Purkinje cell (primary cell): ENCODE measurements around the gene TIGD6. TPM values are rescaled to one million over a fixed set of nuclear protein-coding genes. Genes with fewer than 3 reads are reported as not detected.

Source experiments
- polyA plus RNA-seq: library from polyadenylated mRNA; unstranded; fragments of >200 nt; fragmentation: Nextera tagmentation; gene quantifications from 2 replicates; pipeline ENCODE4 v1.2.1, GENCODE V29; 2014

The TIGD6 gene
- polyA plus RNA-seq = 1.9 and 2.6 TPM in 2 replicates

DNA sequence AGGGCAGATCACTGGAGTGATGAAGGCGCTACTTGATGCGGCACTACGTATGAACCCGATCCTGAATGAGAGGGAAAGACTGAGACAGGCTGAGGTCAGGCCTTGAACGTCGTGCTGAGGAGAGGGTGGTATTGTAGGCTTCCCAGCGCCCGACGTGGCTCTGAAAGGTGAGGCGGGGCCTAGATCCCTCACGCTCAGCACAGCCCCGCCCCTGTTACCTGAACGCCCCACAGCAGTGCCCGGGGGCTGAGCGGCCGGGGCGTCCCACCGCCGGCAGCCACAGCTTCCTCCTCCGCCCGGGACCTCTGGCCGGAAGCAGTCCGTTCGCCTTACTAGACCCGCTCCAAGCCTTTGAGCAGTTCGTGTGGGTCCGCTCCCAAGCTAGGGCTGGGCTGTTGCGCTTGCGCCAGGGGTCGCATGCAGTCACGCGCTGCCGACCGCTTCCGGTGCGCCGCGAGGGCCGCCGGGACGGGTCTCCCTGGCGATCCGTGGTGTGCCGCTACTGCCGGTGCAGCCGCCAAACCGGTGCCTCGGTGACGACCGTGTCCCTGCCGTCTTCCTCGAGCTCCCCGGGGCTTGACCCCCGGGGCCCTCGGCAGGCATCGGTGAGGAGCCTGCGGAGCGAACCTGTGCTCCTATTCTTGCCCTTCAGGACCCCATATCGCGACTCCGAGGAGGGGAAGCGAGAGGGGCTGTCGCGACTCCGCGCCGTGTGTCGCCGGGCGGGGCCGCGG lies at the start of gene TIGD6, which contains the start of gene HMGXB3:
TIGD6 (minus strand) TSS at position 399 of the 734 bp plus-strand sequence. CDS start 4,306 bp downstream, outside the sequence.
HMGXB3 (plus strand) TSS at position 484 of the 734 bp plus-strand sequence. CDS start 4,114 bp downstream, outside the sequence.

DNA sequence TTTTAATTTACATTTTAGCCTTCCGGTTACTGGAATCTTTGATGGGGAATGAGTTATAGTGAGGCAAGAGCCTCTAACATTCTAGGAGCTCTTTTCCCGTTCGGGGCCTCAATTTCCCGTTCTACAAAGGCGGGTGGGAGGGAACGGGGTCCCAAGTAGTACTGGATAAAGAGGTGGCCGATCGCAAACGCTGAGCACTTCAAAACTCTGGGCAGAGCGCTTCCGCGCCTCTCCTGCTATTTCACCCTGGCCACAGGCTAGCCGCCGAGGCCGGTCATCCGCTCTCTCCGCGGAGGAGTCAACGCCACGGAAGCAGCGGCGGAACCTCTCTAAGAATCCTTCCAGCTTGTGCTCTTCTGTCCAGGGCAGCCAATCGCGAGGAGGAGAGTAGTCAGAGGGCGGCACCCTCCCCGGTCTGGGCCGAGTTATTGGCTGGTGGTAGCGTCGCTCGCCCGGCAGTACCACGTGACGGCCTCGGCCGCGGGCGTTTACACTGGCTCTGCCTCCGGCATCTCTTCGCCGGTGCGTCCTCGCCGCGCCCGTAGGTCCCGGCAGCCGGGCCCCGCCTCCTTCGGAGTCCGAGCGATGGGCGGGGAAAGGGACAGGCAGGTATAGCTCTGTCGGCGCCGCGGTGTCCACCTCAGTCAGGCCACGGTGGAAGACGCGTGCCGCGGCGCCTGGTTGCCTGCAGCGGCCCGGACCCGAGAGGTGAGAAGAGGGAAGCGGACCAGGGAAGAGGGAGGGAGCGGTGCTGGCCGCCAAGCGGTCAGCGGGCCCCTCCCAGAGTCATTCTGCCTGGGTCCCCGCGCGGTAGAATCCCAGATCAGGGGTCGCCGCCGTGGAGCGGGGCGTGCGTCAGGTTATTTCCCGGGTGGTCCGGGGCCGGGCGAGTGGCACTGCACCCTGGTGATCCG lies 39.9 kb downstream of the TIGD6 start, which contains the start of gene SLC26A2:
SLC26A2 (plus strand) TSS at position 487 of the 914 bp plus-strand sequence. CDS start 16,895 bp downstream, outside the sequence.

DNA sequence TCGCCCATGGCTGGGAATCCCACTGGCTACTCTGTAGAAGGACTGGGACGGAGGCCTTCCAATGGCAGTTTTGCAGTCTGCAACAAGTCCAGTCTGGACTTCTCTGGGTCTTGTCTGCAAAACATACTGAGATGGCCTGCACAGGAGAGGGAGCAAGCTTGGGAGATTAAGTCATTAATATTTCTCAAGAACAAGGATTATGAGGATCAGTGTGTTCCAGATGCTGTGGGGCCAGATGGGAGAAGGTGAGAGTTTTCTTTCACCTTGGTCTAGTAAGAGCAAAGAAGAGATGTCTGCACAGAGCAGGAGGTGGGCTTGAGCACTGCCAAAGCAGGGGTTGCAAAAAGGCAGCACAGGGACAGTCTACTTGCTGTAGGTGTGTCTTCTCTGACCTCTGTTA lies 55.8 kb downstream of the TIGD6 start, which contains the start of gene PDE6A:
PDE6A (minus strand) TSS at position 128 of the 400 bp plus-strand sequence; CDS start at position 8, 120 bp downstream.

Other genes starting within 250 kb of the TIGD6 start
- gene PDE6A, start 55.9 kb downstream of the TIGD6 start, polyA plus RNA-seq = not detected in 2 replicates
- 1.0 and 1.5 TPM in 2 replicates for gene SLC26A2, start 39.9 kb downstream of the TIGD6 start, polyA plus RNA-seq
- 1.4 and 2.5 TPM in 2 replicates for gene HMGXB3, start 85 bp upstream of the TIGD6 start, polyA plus RNA-seq
- gene CSF1R, start 85.9 kb upstream of the TIGD6 start, polyA plus RNA-seq = 0.25 and 0.27 TPM in 2 replicates
- 1.7 and 2.1 TPM in 2 replicates for gene PDGFRB, start 155.2 kb upstream of the TIGD6 start, polyA plus RNA-seq
- gene CDX1, start 166.1 kb upstream of the TIGD6 start, polyA plus RNA-seq = not detected in 2 replicates
- gene SLC6A7, start 189.4 kb upstream of the TIGD6 start, polyA plus RNA-seq = 0.65 TPM in 1 of 2 replicates, not detected in the other